H1 (cell line): ENCODE results near the gene KMT2E. TPM values are rescaled to one million over a fixed set of nuclear protein-coding genes. Genes with fewer than 3 reads are reported as not detected.

ENCODE experiments used
- CTCF ChIA-PET: fragments of 300-600 bp; sonication (Branson Sonifier 250); formaldehyde crosslinking; loops from one replicate; lab custom pipeline; 2021; ENCODE audit not compliant: partially characterized antibody; lab: Charles Lee
- POLR2A ChIA-PET: fragments of 300-600 bp; sonication (Branson Sonifier 250); formaldehyde crosslinking; loops from one replicate; lab custom pipeline; 2021; ENCODE audit warnings: inconsistent platforms; ENCODE audit not compliant: partially characterized antibody; lab: Charles Lee
- DNase-seq, 2 experiments: peaks; one replicate each; pipeline versions ENCODE4 v3.0.0 to v3.0.0-alpha.2; 2010 to 2022; ENCODE audit warnings: low spot score in 2 of 2, low read depth in 1 of 2, mixed read lengths in 1 of 2
- FAIRE-seq: peaks from 2 replicates; lab custom pipeline; 2011; peaks lifted over from hg19 to GRCh38; lab: Jason Lieb, UNC
- H2AFZ ChIP-seq: 2 replicates; pipeline ENCODE4 v1.8.1; 2012; ENCODE audit warnings: low read length, inconsistent platforms
- H2AK5ac ChIP-seq: 2 replicates; pipeline ENCODE4 v1.6.1; 2013; ENCODE audit warnings: low read depth, low read length
- H2BK120ac ChIP-seq: replicated peaks from 2 replicates; pipeline ENCODE3; 2013; ENCODE audit warnings: low read depth, low read length, inconsistent platforms
- H2BK12ac ChIP-seq: 2 replicates; pipeline ENCODE4 v1.6.1; 2013; ENCODE audit warnings: low read depth, low read length
- H2BK15ac ChIP-seq: 2 replicates; pipeline ENCODE4 v1.6.1; 2013; ENCODE audit warnings: low read length
- H2BK20ac ChIP-seq: 2 replicates; pipeline ENCODE4 v1.6.1; 2013; ENCODE audit warnings: low read length
- H2BK5ac ChIP-seq: 2 replicates; pipeline ENCODE4 v1.6.1; 2013; ENCODE audit warnings: low read depth, low read length
- H3K14ac ChIP-seq: 2 replicates; pipeline ENCODE4 v1.6.1; 2013; ENCODE audit warnings: inconsistent platforms; ENCODE audit not compliant: insufficient read length
- H3K18ac ChIP-seq: 2 replicates; pipeline ENCODE4 v1.6.1; 2013; ENCODE audit warnings: low read length; ENCODE audit errors: extremely low read depth
- H3K23ac ChIP-seq: 2 replicates; pipeline ENCODE4 v1.6.1; 2013; ENCODE audit warnings: inconsistent platforms; ENCODE audit not compliant: insufficient read length
- H3K23me2 ChIP-seq: 2 replicates; pipeline ENCODE4 v1.6.1; 2013; ENCODE audit warnings: low read depth, low read length
- H3K27ac ChIP-seq: 2 replicates; pipeline ENCODE4 v1.6.1; 2011; ENCODE audit warnings: low read depth, low read length, inconsistent platforms
- H3K27me3 ChIP-seq, 4 experiments: replicated peaks in 1 of 4; 1 replicate in 1 of 4; 2 replicates in 3 of 4; pipeline versions ENCODE4 v1.6.1 to v1.8.1; 2011 to 2013; ENCODE audit warnings: low read length in 3 of 4, mild to moderate bottlenecking in 3 of 4, inconsistent platforms in 2 of 4, mixed read lengths in 2 of 4, moderate library complexity in 1 of 4; ENCODE audit not compliant: control insufficient read depth in 3 of 4, insufficient read depth in 3 of 4; ENCODE audit errors: extremely low read depth in 1 of 4
- H3K36me3 ChIP-seq, 4 experiments: 2 replicates each; pipeline versions ENCODE4 v1.6.1 to v1.8.1; 2011 to 2013; ENCODE audit warnings: mild to moderate bottlenecking in 4 of 4, low read length in 3 of 4, moderate library complexity in 2 of 4, control low read depth in 1 of 4, inconsistent platforms in 1 of 4; ENCODE audit not compliant: insufficient read depth in 4 of 4, control insufficient read depth in 2 of 4
- H3K4ac ChIP-seq: replicated peaks from 2 replicates; pipeline ENCODE3; 2013; ENCODE audit warnings: low read length, low read depth, mixed read lengths, inconsistent platforms; ENCODE audit not compliant: insufficient read length
- H3K4me1 ChIP-seq, 4 experiments: replicated peaks in 1 of 4; 1 replicate in 1 of 4; 2 replicates in 3 of 4; pipeline versions ENCODE4 v1.6.1 to v1.8.1; 2011 to 2013; ENCODE audit warnings: low read length in 3 of 4, inconsistent platforms in 2 of 4, mixed read lengths in 1 of 4; ENCODE audit not compliant: insufficient read depth in 4 of 4, control insufficient read depth in 3 of 4
- H3K4me2 ChIP-seq, 2 experiments: 2 replicates each; pipeline versions ENCODE4 v1.6.1 to v1.8.1; 2011 to 2013; ENCODE audit warnings: low read depth in 2 of 2, low read length in 2 of 2, control low read depth in 1 of 2, inconsistent platforms in 1 of 2, mild to moderate bottlenecking in 1 of 2; ENCODE audit not compliant: insufficient read depth in 1 of 2
- H3K4me3 ChIP-seq, 4 experiments: fragments of 200-600, 300-600 bp in 1 of 4; sonication (generic), shearing (Covaris generic), sonication (Bioruptor Twin) in 1 of 4; 2 replicates each; pipeline versions ENCODE4 v1.5.1 to v1.8.1; 2011 to 2016; ENCODE audit warnings: low read length in 4 of 4, low read depth in 3 of 4, control low read depth in 2 of 4, inconsistent platforms in 2 of 4, mild to moderate bottlenecking in 2 of 4, mixed read lengths in 1 of 4, moderate library complexity in 1 of 4; ENCODE audit not compliant: insufficient read depth in 2 of 4; ENCODE audit errors: extremely low read depth in 1 of 4
- H3K56ac ChIP-seq: replicated peaks from 2 replicates; pipeline ENCODE3; 2013; ENCODE audit warnings: low read depth, mild to moderate bottlenecking, mixed read lengths, low read length, inconsistent platforms; ENCODE audit not compliant: insufficient read length
- H3K79me1 ChIP-seq: 2 replicates; pipeline ENCODE4 v1.6.1; 2013; ENCODE audit warnings: low read depth, low read length, control low read depth
- H3K79me2 ChIP-seq, 2 experiments: 2 replicates each; pipeline versions ENCODE4 v1.6.1 to v1.8.1; 2012 to 2013; ENCODE audit warnings: low read length in 2 of 2, mild to moderate bottlenecking in 2 of 2, inconsistent platforms in 1 of 2; ENCODE audit not compliant: insufficient read depth in 2 of 2, control insufficient read depth in 1 of 2
- H3K9ac ChIP-seq, 4 experiments: replicated peaks in 1 of 4; 1 replicate in 1 of 4; 2 replicates in 3 of 4; pipeline versions ENCODE4 v1.6.1 to v1.8.1; 2011 to 2013; ENCODE audit warnings: low read depth in 3 of 4, low read length in 3 of 4, control low read depth in 2 of 4, mild to moderate bottlenecking in 2 of 4, moderate library complexity in 2 of 4, inconsistent platforms in 1 of 4; ENCODE audit errors: extremely low read depth in 1 of 4
- H3K9me3 ChIP-seq, 2 experiments: 2 replicates each; pipeline versions ENCODE4 v1.6.1 to v1.8.1; 2012 to 2013; ENCODE audit warnings: mild to moderate bottlenecking in 2 of 2, moderate library complexity in 2 of 2, control low read depth in 1 of 2, inconsistent platforms in 1 of 2, low read depth in 1 of 2, low read length in 1 of 2, mixed read lengths in 1 of 2; ENCODE audit not compliant: insufficient read depth in 2 of 2
- H4K20me1 ChIP-seq, 2 experiments: replicated peaks in 1 of 2; 2 replicates each; pipeline versions ENCODE3 to v1.8.1; 2011 to 2013; ENCODE audit warnings: inconsistent platforms in 2 of 2, low read length in 2 of 2, mild to moderate bottlenecking in 1 of 2; ENCODE audit not compliant: insufficient read depth in 2 of 2, control insufficient read depth in 1 of 2
- H4K5ac ChIP-seq: 2 replicates; pipeline ENCODE4 v1.6.1; 2013; ENCODE audit warnings: low read length, low read depth, mixed read lengths, inconsistent platforms; ENCODE audit not compliant: insufficient read length
- H4K8ac ChIP-seq: 2 replicates; pipeline ENCODE4 v1.8.0; 2013; ENCODE audit warnings: mild to moderate bottlenecking, moderate library complexity, low read length, inconsistent platforms; ENCODE audit not compliant: insufficient read depth; ENCODE audit errors: extremely low read depth
- H4K91ac ChIP-seq: replicated peaks from 2 replicates; pipeline ENCODE3; 2013; ENCODE audit warnings: low read length, mixed read lengths, inconsistent platforms; ENCODE audit not compliant: insufficient read length
- BRCA1 ChIP-seq: IDR thresholded peaks from 2 replicates; pipeline ENCODE4 v1.6.1; 2012; ENCODE audit warnings: low read depth, low read length, improper control_type of control experiment
- CHD1 ChIP-seq: IDR thresholded peaks from 2 replicates; pipeline ENCODE4 v1.6.1; 2012; ENCODE audit warnings: low read depth, low read length, improper control_type of control experiment
- WGBS, 2 experiments: shearing (Covaris generic) in 1 of 2; methylation state at CpG; one replicate each; pipeline versions ENCODE4 v1.1.6 to v1.1.7; 2013 to 2015; ENCODE audit warnings: low lambda C conversion rate in 2 of 2, mixed read lengths in 2 of 2, inconsistent platforms in 1 of 2, low coverage in 1 of 2, missing lambda C conversion rate in 1 of 2; ENCODE audit not compliant: insufficient replicate concordance in 2 of 2, insufficient coverage in 1 of 2, insufficient read length in 1 of 2; ENCODE audit errors: extremely low coverage in 1 of 2, missing lambda C conversion rate in 1 of 2; 5-methylcytosine and 5-hydroxymethylcytosine counted together
- polyA plus RNA-seq, 7 experiments: library from polyadenylated mRNA; depleted of rRNA in 3 of 7; stranded (reverse) in 5 of 7; unstranded in 2 of 7; fragments of >200 nt in 5 of 7; fragments of 200-250 nt in 2 of 7; gene quantifications; 1 replicate in 5 of 7; 2 replicates in 1 of 7; 4 replicates in 1 of 7; pipeline versions ENCODE4 v1.2.1 to v1.2.3, GENCODE V29; 2011 to 2013; ENCODE audit warnings: missing spikeins in 2 of 7, mixed read lengths in 2 of 7
- total RNA-seq: library from RNA; stranded (reverse); fragmentation: NEBNext Ultra II Directional; extraction: Animal tissue kit (Norgen Biotek cat#: 25700); gene quantifications from 2 replicates; pipeline ENCODE4 v1.2.1, GENCODE V29; 2021
- TF ChIP-seq, protein P1 (sequence below): IDR thresholded peaks from 2 replicates; pipeline ENCODE4 v1.6.1; 2011; ENCODE audit warnings: low read depth, mild to moderate bottlenecking, low read length; ENCODE audit not compliant: insufficient read depth

Gene KMT2E
- total and polyA plus RNA-seq, 2 of the 8 experiments (the other 6 are each of a cell fraction or from before 2014, with no cell fraction given), result 10.9 to 45.0 TPM

DNA sequence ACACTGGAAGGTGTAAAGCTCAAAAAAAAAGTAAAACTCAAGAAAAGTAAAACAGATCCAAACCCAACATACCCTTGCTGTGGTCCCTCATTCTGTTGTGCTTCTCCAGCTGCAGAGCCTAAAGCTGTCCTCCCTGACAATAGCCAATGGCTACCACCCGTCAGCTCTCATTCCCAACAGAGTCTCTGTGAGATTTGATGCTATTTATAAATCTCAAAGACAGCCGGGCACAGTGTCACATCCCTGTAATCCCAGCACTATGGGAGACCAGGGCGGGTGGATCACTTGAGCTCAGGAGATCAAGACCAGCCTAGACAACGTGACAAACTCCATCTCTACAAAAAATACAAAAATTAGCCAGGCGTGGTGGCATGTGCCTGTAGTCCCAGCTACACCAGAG is 116.0 kb downstream of the KMT2E start:
- Histone ChIP-seq H3K27me3 (no peaks in the 10 kb centered on the region), H3K14ac (no peak overlapping the region), H3K23ac (no peak overlapping the region), H3K9ac (no peak overlapping the region), H3K18ac (no peak overlapping the region), H3K9me3 (no peaks in the 10 kb centered on the region), H2BK15ac (no peak overlapping the region), H3K4me3 (no peak overlapping the region), H3K79me2 (no peaks in the 10 kb centered on the region), H3K79me1 (no peaks in the 10 kb centered on the region; the same call in 1 of the 2 replicates), H4K5ac (no peak overlapping the region), H2BK120ac (no peak overlapping the region), H3K23me2 (no peaks in the 10 kb centered on the region), H3K4me2 (no peak overlapping the region), H3K27ac (no peak overlapping the region), H4K8ac (no peak overlapping the region), H2AK5ac (no peak overlapping the region), H2BK5ac (no peak overlapping the region), H3K56ac (no peak overlapping the region), H3K4ac (no peak overlapping the region), H3K36me3 (peaks cover 0 to 5% (median 2%) of the 10 kb centered on the region in 4 experiments; a peak in 3 of 8 replicates), H4K20me1 (no peaks in the 10 kb centered on the region), H2BK20ac (no peak overlapping the region), H2BK12ac (no peak overlapping the region), H2AFZ (no peak overlapping the region), H3K4me1 (no peaks in the 10 kb centered on the region), H4K91ac (no peak overlapping the region)
- POLR2A ChIA-PET, result no interaction called here
- DNase-seq, result no peak
- TF ChIP-seq BRCA1 (no peak), CHD1 (no peak)
- TF ChIP-seq, protein P1, sequence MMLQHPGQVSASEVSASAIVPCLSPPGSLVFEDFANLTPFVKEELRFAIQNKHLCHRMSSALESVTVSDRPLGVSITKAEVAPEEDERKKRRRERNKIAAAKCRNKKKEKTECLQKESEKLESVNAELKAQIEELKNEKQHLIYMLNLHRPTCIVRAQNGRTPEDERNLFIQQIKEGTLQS, result no peak
- no peak for FAIRE-seq
- CTCF ChIA-PET, result interaction anchor here (0.8 to 1.6 kb wide), 4 partner anchors 11 to 459 kb away, joined by 4 to 6 read pairs (median 4); no protein-coding TSS in a partner anchor
- WGBS, 2 experiments, result 88% methylated on average over 5 of the region's 5 CpGs; no CpG with 5 or more reads in 1 of the 2 experiments
